Thymus (tissue), 11 donors: ENCODE data around the gene GPRC5C. TPM values are rescaled to one million over a fixed set of nuclear protein-coding genes. Genes with fewer than 3 reads are reported as not detected.

Experiments
- DNase-seq, 9 donors: peaks; one replicate each; pipeline ENCODE4 v3.0.0-alpha.2; 2013; ENCODE audit warnings: low spot score in 9 of 9, low read depth in 6 of 9, missing footprints in 1 of 9
- H3K27ac ChIP-seq, 2 donors: one replicate each; pipeline ENCODE4 v1.5.1; 2013; ENCODE audit warnings: control low read depth in 1 of 2, low read depth in 1 of 2, low read length in 1 of 2, mild to moderate bottlenecking in 1 of 2, moderate library complexity in 1 of 2
- H3K27me3 ChIP-seq, 2 donors: one replicate each; pipeline ENCODE4 v1.5.1; 2013; ENCODE audit warnings: low read length in 1 of 2; ENCODE audit not compliant: control insufficient read depth in 2 of 2, insufficient read depth in 1 of 2
- H3K36me3 ChIP-seq, 2 donors: one replicate each; pipeline ENCODE4 v1.5.1; 2013; ENCODE audit warnings: low read length in 1 of 2, mild to moderate bottlenecking in 1 of 2, moderate library complexity in 1 of 2; ENCODE audit not compliant: control insufficient read depth in 2 of 2, insufficient read depth in 2 of 2
- H3K4me1 ChIP-seq, 2 donors: one replicate each; pipeline ENCODE4 v1.5.1; 2013; ENCODE audit warnings: low read length in 2 of 2; ENCODE audit not compliant: control insufficient read depth in 2 of 2, insufficient read depth in 2 of 2
- H3K4me3 ChIP-seq, 2 donors: one replicate each; pipeline ENCODE4 v1.5.1; 2013; ENCODE audit warnings: low read length in 2 of 2, control low read depth in 1 of 2, mild to moderate bottlenecking in 1 of 2
- H3K9me3 ChIP-seq, 2 donors: one replicate each; pipeline ENCODE4 v1.5.1; 2013; ENCODE audit warnings: low read length in 1 of 2, mild to moderate bottlenecking in 1 of 2; ENCODE audit not compliant: control insufficient read depth in 2 of 2, insufficient read depth in 1 of 2
- WGBS: extraction: QIAGEN DNeasy Blood & Tissue Kit; methylation state at CpG from one replicate; pipeline ENCODE4 v1.1.7; 2013; 5-methylcytosine and 5-hydroxymethylcytosine counted together
- polyA plus RNA-seq: library from polyadenylated mRNA; stranded (reverse); fragments of 200-250 nt; gene quantifications from one replicate; pipeline ENCODE4 v1.2.3, GENCODE V29; 2013
- total RNA-seq: library from RNA; stranded (reverse); fragments of 120-200 nt; gene quantifications from one replicate; pipeline ENCODE4 v1.2.4, GENCODE V29; 2013
- donor health status: healthy.

The GPRC5C gene
- total and polyA plus RNA-seq, 2 donors, result 11.5 to 14.3 TPM

DNA sequence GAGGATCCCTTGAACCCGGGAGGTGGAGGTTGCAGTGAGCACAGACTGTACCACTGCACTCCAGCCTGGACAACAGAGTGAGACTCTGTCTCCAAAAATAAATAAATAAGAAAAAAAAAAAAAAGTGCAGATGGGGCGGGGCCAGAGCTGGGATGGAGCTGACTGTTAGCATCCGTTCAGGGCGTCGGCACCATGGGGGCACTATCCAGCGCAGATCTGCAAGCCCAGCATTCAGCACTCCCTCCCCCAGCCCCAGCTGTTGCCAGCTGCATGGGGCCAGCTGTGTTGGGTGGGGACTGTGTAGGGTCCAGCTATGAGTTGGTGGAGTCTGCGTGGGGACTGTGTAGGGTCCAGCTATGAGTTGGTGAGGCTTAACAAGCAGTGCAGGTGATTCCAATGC is 13.3 kb downstream of the GPRC5C start:
- no peaks in the 10 kb centered on the region for H3K36me3 ChIP-seq
- WGBS, result 97% methylated on average over 7 of the region's 7 CpGs
- no peak for DNase-seq
- no peak overlapping the region for H3K27ac ChIP-seq
- no peak overlapping the region for H3K4me3 ChIP-seq
- H3K27me3 ChIP-seq, result no peaks in the 10 kb centered on the region
- H3K4me1 ChIP-seq, result peaks cover 13 to 37% of the 10 kb centered on the region in 2 donors
- peaks cover 0 to under 1% of the 10 kb centered on the region in 2 donors for H3K9me3 ChIP-seq

- Histone ChIP-seq H3K27me3 (no peaks in the 10 kb centered on the region), H3K9me3 (no peaks in the 10 kb centered on the region), H3K27ac (peak overlapping the region in 1 of 2 donors; percentile 15), H3K4me3 (no peak overlapping the region), H3K4me1 (peaks cover 13 to 32% of the 10 kb centered on the region in 2 donors), H3K36me3 (no peaks in the 10 kb centered on the region)
- DNase-seq, result no peak
- WGBS, result 39% methylated on average over 31 of the region's 31 CpGs
Observed at GRCh38 chr17:74446551-74447500, 14.9 kb downstream of the GPRC5C start.

DNA sequence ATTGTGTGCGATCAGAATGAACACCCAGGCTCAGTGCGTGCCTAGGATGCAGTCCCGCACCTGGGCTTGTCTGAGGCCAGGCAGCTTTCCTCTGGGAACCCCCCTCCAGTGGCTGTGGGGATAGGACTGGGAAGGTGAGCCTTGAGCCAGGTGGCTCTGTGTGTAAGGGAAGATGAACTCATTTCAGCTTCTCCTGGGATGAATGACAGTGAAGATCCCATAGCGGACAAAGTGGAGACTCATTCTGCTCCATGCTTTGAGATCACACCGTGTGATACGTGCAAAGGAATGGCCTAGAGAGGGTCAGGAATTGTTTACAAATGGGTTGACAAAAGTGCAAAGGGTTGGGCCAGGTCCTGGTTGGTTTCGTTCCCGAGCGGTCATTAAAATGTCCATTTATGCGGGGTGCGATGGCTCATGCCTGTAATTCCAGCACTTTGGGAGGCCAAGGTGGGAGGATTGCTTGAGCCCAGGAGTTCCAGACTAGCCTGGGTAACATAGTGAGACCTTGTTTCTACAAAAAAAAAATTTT is 15.8 kb downstream of the GPRC5C start:
- WGBS, result 96% methylated on average over 11 of the region's 11 CpGs
- no peak overlapping the region for H3K27ac ChIP-seq

GRCh38 chr17:74448756-74449155 is 16.9 kb downstream of the GPRC5C start:
- Histone ChIP-seq H3K9me3 (no peaks in the 10 kb centered on the region), H3K36me3 (no peaks in the 10 kb centered on the region), H3K4me3 (no peak overlapping the region), H3K27me3 (peaks cover 3 to 14% of the 10 kb centered on the region in 2 donors), H3K4me1 (peaks cover 4 to 33% of the 10 kb centered on the region in 2 donors), H3K27ac (no peak overlapping the region)
- DNase-seq, result no peak
- 96% methylated on average over 8 of the region's 8 CpGs for WGBS

More for the DNA sequence above, 15.8 kb downstream of the GPRC5C start:
- Histone ChIP-seq H3K4me1 (peaks cover 8 to 33% of the 10 kb centered on the region in 2 donors), H3K4me3 (no peak overlapping the region), H3K27me3 (peaks cover 0 to 4% of the 10 kb centered on the region in 2 donors), H3K36me3 (no peaks in the 10 kb centered on the region), H3K9me3 (no peaks in the 10 kb centered on the region)
- DNase-seq, result no peak

DNA sequence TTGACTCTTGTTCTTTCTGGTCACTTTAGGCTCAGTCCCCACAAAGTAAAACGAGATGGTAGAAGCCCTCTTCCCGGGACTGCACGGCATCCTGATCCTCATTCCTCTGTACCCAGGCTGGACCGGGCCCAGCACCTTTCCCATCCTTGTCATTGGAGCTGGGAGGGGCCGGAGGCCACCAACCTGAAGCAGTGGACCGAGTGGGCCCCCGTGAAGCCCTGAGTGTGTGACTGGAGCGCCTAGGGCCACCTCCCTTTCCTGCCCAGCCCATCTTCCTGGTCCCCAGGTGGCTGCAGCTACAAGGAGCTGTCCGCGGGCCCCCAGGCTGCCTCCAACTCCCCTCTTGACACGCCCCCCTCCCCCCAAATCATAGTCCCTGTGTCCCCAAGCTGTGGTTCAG is 17.4 kb downstream of the GPRC5C start:
- H3K27me3 ChIP-seq, result peaks cover 3 to 17% of the 10 kb centered on the region in 2 donors
- H3K4me3 ChIP-seq, result no peak overlapping the region
- H3K36me3 ChIP-seq, result no peaks in the 10 kb centered on the region
- no peaks in the 10 kb centered on the region for H3K9me3 ChIP-seq
- H3K27ac ChIP-seq, result no peak overlapping the region
- 88% methylated on average over 11 of the region's 11 CpGs for WGBS
- peaks cover 4 to 31% of the 10 kb centered on the region in 2 donors for H3K4me1 ChIP-seq
- DNase-seq, result no peak

- H3K4me3 ChIP-seq, result no peak overlapping the region
- no peaks in the 10 kb centered on the region for H3K9me3 ChIP-seq
- no peaks in the 10 kb centered on the region for H3K36me3 ChIP-seq
- 98% methylated on average over 5 of the region's 5 CpGs for WGBS
- no peak for DNase-seq
- peaks cover 3 to 22% of the 10 kb centered on the region in 2 donors for H3K27me3 ChIP-seq
- H3K4me1 ChIP-seq, result peaks cover 7 to 31% of the 10 kb centered on the region in 2 donors
- H3K27ac ChIP-seq, result no peak overlapping the region
Observed at GRCh38 chr17:74449773-74450172, 17.9 kb downstream of the GPRC5C start.

DNA sequence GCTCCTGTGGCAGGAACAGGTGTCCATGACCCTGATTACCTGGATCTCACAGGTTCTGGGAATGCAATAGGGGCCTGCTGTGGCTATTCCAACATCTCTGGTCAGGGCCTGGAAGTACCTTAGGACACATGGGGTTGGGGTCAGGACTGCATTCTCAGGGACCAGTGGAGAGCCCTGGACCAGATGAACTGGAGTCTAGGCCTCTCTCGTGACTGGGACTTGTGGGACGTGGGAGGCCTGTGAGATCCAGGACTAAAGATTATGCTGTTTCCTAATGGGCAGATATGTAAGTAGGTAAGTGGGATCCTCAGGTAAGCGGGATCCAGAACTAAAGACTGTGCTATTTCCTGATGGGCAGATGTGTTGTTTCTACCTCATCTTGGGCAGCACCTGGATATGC is 18.3 kb downstream of the GPRC5C start:
- H3K27ac ChIP-seq, result no peak overlapping the region

DNA sequence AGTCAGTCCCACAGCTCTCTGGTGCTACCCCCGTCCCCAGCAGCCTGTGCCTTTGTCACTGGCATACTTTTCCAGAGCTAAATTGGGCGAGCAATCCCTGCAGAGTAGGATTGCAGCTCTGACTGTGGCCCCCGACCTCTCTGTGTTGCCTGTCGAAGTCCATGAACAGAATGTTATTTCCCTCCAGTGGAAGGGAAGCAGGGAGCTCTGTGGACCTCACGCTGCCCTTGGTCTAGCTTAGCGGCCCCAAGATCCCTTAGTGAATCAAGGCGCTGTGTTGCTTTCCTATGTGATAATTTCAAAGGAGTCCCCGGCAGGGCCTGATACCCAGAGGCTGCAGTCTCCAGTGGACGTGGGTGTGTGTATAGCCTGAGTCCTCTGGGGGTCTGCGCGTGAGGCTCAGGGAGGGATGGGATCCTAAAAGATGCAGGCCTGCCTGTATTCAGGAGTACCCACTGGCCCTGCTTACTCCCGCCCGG is 19.1 kb downstream of the GPRC5C start:
- no peaks in the 10 kb centered on the region for H3K36me3 ChIP-seq
- H3K27ac ChIP-seq, result no peak overlapping the region
- H3K4me1 ChIP-seq, result peaks cover 9 to 35% of the 10 kb centered on the region in 2 donors
- H3K27me3 ChIP-seq, result peaks cover 3 to 23% of the 10 kb centered on the region in 2 donors
- no peaks in the 10 kb centered on the region for H3K9me3 ChIP-seq
- no peak for DNase-seq
- WGBS, result 97% methylated on average over 13 of the region's 13 CpGs
- H3K4me3 ChIP-seq, result no peak overlapping the region

More for the DNA sequence above, 18.3 kb downstream of the GPRC5C start:
- Histone ChIP-seq H3K9me3 (no peaks in the 10 kb centered on the region), H3K4me3 (no peak overlapping the region), H3K27me3 (peaks cover 3 to 23% of the 10 kb centered on the region in 2 donors), H3K36me3 (no peaks in the 10 kb centered on the region), H3K4me1 (peaks cover 9 to 35% of the 10 kb centered on the region in 2 donors)
- 99% methylated on average over 3 of the region's 3 CpGs for WGBS
- no peak for DNase-seq

GRCh38 chr17:74451557-74451956 is 19.7 kb downstream of the GPRC5C start:
- 79% methylated on average over 6 of the region's 6 CpGs for WGBS
- no peaks in the 10 kb centered on the region for H3K9me3 ChIP-seq
- peaks cover 3 to 23% of the 10 kb centered on the region in 2 donors for H3K27me3 ChIP-seq
- H3K27ac ChIP-seq, result no peak overlapping the region
- peaks cover 6 to 32% of the 10 kb centered on the region in 2 donors for H3K4me1 ChIP-seq
- H3K4me3 ChIP-seq, result no peak overlapping the region
- DNase-seq, result no peak
- no peaks in the 10 kb centered on the region for H3K36me3 ChIP-seq
